ENCODE data around the gene SSTR4. TPM values are rescaled to one million over a fixed set of nuclear protein-coding genes. Genes with fewer than 3 reads are reported as not detected.
"Not testable (repeated sequence)": the region's sequence is repeated elsewhere in the genome, so short reads cannot be mapped to it uniquely, and the experiment has no call there.

The SSTR4 gene
- total RNA-seq, 2 experiments from 2014 or later = not detected

GRCh38 chr20:23021951-23022350, 13.2 kb upstream of the SSTR4 start:
- no peaks in the 10 kb centered on the region for H3K36me3 Mint-ChIP-seq (ENCODE audit: low read depth)
- H3K4me3 Mint-ChIP-seq = no peak overlapping the region
- POLR2A ChIA-PET = no interaction called here
- CTCF ChIA-PET = no interaction called here
- no peaks in the 10 kb centered on the region for H3K4me1 Mint-ChIP-seq
- H3K27ac Mint-ChIP-seq = no peak overlapping the region
- DNase-seq = no peak
- no peaks in the 10 kb centered on the region for H3K27me3 Mint-ChIP-seq
- no peaks in the 10 kb centered on the region for H3K9me3 Mint-ChIP-seq

- POLR2A ChIA-PET = no interaction called here
- CTCF ChIA-PET = no interaction called here
- H3K4me3 Mint-ChIP-seq = no peak overlapping the region
- H3K27me3 Mint-ChIP-seq = no peaks in the 10 kb centered on the region
- H3K9me3 Mint-ChIP-seq = no peaks in the 10 kb centered on the region
- no peaks in the 10 kb centered on the region for H3K4me1 Mint-ChIP-seq
- no peak overlapping the region for H3K27ac Mint-ChIP-seq
- no peaks in the 10 kb centered on the region for H3K36me3 Mint-ChIP-seq (ENCODE audit: low read depth)
- no peak for DNase-seq
These were observed 12.3 kb upstream of the SSTR4 start for GRCh38 chr20:23022849-23023248.

- ChIA-PET CTCF (no interaction called here), POLR2A (no interaction called here)
- H3K9me3 Mint-ChIP-seq = no peaks in the 10 kb centered on the region
- DNase-seq = no peak
- H3K27me3 Mint-ChIP-seq = no peaks in the 10 kb centered on the region
- no peak overlapping the region for H3K27ac Mint-ChIP-seq
- H3K36me3 Mint-ChIP-seq (ENCODE audit: low read depth) = no peaks in the 10 kb centered on the region
- no peak overlapping the region for H3K4me3 Mint-ChIP-seq
- H3K4me1 Mint-ChIP-seq = no peaks in the 10 kb centered on the region
These were observed 11.4 kb upstream of the SSTR4 start for GRCh38 chr20:23023621-23024177.

GRCh38 chr20:23024701-23025100, 10.4 kb upstream of the SSTR4 start:
- no peak for DNase-seq
- ChIA-PET POLR2A (no interaction called here), CTCF (no interaction called here)
- Mint-ChIP-seq H3K9me3 (no peaks in the 10 kb centered on the region), H3K36me3 (ENCODE audit: low read depth) (no peaks in the 10 kb centered on the region), H3K4me1 (no peaks in the 10 kb centered on the region), H3K27me3 (no peaks in the 10 kb centered on the region), H3K4me3 (no peak overlapping the region), H3K27ac (no peak overlapping the region)

GRCh38 chr20:23025503-23025902, 9.6 kb upstream of the SSTR4 start:
- DNase-seq; CTCF ChIA-PET; H3K27me3 Mint-ChIP-seq; H3K36me3 Mint-ChIP-seq (ENCODE audit: low read depth); H3K27ac Mint-ChIP-seq; POLR2A ChIA-PET; H3K4me1 Mint-ChIP-seq; H3K4me3 Mint-ChIP-seq; H3K9me3 Mint-ChIP-seq: not testable (repeated sequence)

- Mint-ChIP-seq H3K9me3 (no peaks in the 10 kb centered on the region), H3K4me3 (no peak overlapping the region), H3K27ac (no peak overlapping the region), H3K4me1 (no peaks in the 10 kb centered on the region), H3K36me3 (ENCODE audit: low read depth) (no peaks in the 10 kb centered on the region), H3K27me3 (peaks cover 4% of the 10 kb centered on the region)
- CTCF ChIA-PET = no interaction called here
- DNase-seq = no peak
- POLR2A ChIA-PET = no interaction called here
These were observed 7.4 kb upstream of the SSTR4 start for GRCh38 chr20:23027721-23028120.

- Mint-ChIP-seq H3K27me3 (peaks cover 7% of the 10 kb centered on the region), H3K9me3 (no peaks in the 10 kb centered on the region), H3K4me1 (no peaks in the 10 kb centered on the region), H3K4me3 (no peak overlapping the region), H3K27ac (no peak overlapping the region), H3K36me3 (ENCODE audit: low read depth) (no peaks in the 10 kb centered on the region)
- DNase-seq = no peak
- ChIA-PET CTCF (no interaction called here), POLR2A (no interaction called here)
These were observed 6.7 kb upstream of the SSTR4 start for GRCh38 chr20:23028392-23028791.

- no peak overlapping the region for H3K27ac Mint-ChIP-seq
These were observed 5.8 kb upstream of the SSTR4 start for GRCh38 chr20:23029324-23029723.

GRCh38 chr20:23031346-23031745, 3.8 kb upstream of the SSTR4 start:
- POLR2A ChIA-PET = no interaction called here
- Mint-ChIP-seq H3K4me3 (no peak overlapping the region), H3K4me1 (no peaks in the 10 kb centered on the region), H3K27me3 (peaks cover 7% of the 10 kb centered on the region), H3K27ac (no peak overlapping the region), H3K36me3 (ENCODE audit: low read depth) (no peaks in the 10 kb centered on the region), H3K9me3 (no peaks in the 10 kb centered on the region)
- CTCF ChIA-PET = no interaction called here
- no peak for DNase-seq

More at GRCh38 chr20:23029324-23029723, 5.8 kb upstream of the SSTR4 start:
- CTCF ChIA-PET = interaction anchor here (0.9 kb wide), 1 partner anchor 22 kb away, joined by 3 read pairs; no protein-coding TSS in a partner anchor
- Mint-ChIP-seq H3K4me1 (no peaks in the 10 kb centered on the region), H3K36me3 (ENCODE audit: low read depth) (no peaks in the 10 kb centered on the region), H3K27me3 (peaks cover 7% of the 10 kb centered on the region), H3K4me3 (no peak overlapping the region), H3K9me3 (no peaks in the 10 kb centered on the region)
- POLR2A ChIA-PET = no interaction called here
- DNase-seq = no peak

GRCh38 chr20:23032056-23032749, 2.9 kb upstream of the SSTR4 start:
- H3K4me3 Mint-ChIP-seq = no peak overlapping the region
- H3K9me3 Mint-ChIP-seq = no peaks in the 10 kb centered on the region
- H3K27me3 Mint-ChIP-seq = peaks cover 12% of the 10 kb centered on the region
- no peak overlapping the region for H3K27ac Mint-ChIP-seq
- ChIA-PET POLR2A (no interaction called here), CTCF (no interaction called here)
- DNase-seq = no peak
- no peaks in the 10 kb centered on the region for H3K4me1 Mint-ChIP-seq
- no peaks in the 10 kb centered on the region for H3K36me3 Mint-ChIP-seq (ENCODE audit: low read depth)

- no peaks in the 10 kb centered on the region for H3K4me1 Mint-ChIP-seq
- no peak overlapping the region for H3K4me3 Mint-ChIP-seq
- no peaks in the 10 kb centered on the region for H3K36me3 Mint-ChIP-seq (ENCODE audit: low read depth)
- H3K9me3 Mint-ChIP-seq = no peaks in the 10 kb centered on the region
- ChIA-PET POLR2A (no interaction called here), CTCF (no interaction called here)
- peaks cover 14% of the 10 kb centered on the region for H3K27me3 Mint-ChIP-seq
- no peak for DNase-seq
- no peak overlapping the region for H3K27ac Mint-ChIP-seq
These were observed 2.4 kb upstream of the SSTR4 start for GRCh38 chr20:23032750-23033078.

GRCh38 chr20:23033918-23034317, 1.2 kb upstream of the SSTR4 start:
- DNase-seq = no peak
- Mint-ChIP-seq H3K4me3 (no peak overlapping the region), H3K27ac (no peak overlapping the region), H3K27me3 (peaks cover 15% of the 10 kb centered on the region), H3K9me3 (no peaks in the 10 kb centered on the region), H3K36me3 (ENCODE audit: low read depth) (no peaks in the 10 kb centered on the region), H3K4me1 (no peaks in the 10 kb centered on the region)
- POLR2A ChIA-PET = no interaction called here
- CTCF ChIA-PET = no interaction called here

- no peak overlapping the region for H3K27ac Mint-ChIP-seq
- peaks cover 17% of the 10 kb centered on the region for H3K27me3 Mint-ChIP-seq
- H3K4me3 Mint-ChIP-seq = no peak overlapping the region
- POLR2A ChIA-PET = no interaction called here
- no peaks in the 10 kb centered on the region for H3K9me3 Mint-ChIP-seq
- H3K4me1 Mint-ChIP-seq = no peaks in the 10 kb centered on the region
- CTCF ChIA-PET = no interaction called here
- no peak for DNase-seq
- H3K36me3 Mint-ChIP-seq (ENCODE audit: low read depth) = no peaks in the 10 kb centered on the region
These were observed 619 bp downstream of the SSTR4 start for GRCh38 chr20:23035731-23036130.

GRCh38 chr20:23036371-23036770, 1.3 kb downstream of the SSTR4 start:
- H3K9me3 Mint-ChIP-seq = no peaks in the 10 kb centered on the region
- ChIA-PET POLR2A (no interaction called here), CTCF (no interaction called here)
- no peak overlapping the region for H3K27ac Mint-ChIP-seq
- H3K4me1 Mint-ChIP-seq = no peaks in the 10 kb centered on the region
- no peaks in the 10 kb centered on the region for H3K36me3 Mint-ChIP-seq (ENCODE audit: low read depth)
- peaks cover 18% of the 10 kb centered on the region for H3K27me3 Mint-ChIP-seq
- DNase-seq = no peak
- H3K4me3 Mint-ChIP-seq = no peak overlapping the region
